MM.1S (cell line): Measurements from ENCODE around the gene KCNQ5.

ENCODE experiments used
- CTCF ChIP-seq: fragments of 300-600 bp; sonication (generic); IDR thresholded peaks from 2 replicates; pipeline ENCODE4 v1.5.1; 2016; ENCODE audit warnings: antibody characterized with exemption, low read length, mixed read lengths
- EZH2 ChIP-seq: fragments of 300-600 bp; sonication (generic); optimal IDR thresholded peaks from 2 replicates; pipeline ENCODE3; 2017; ENCODE audit warnings: low read depth, mild to moderate bottlenecking, antibody characterized with exemption, low read length, mixed read lengths
- EZH2phosphoT487 ChIP-seq: fragments of 300-600 bp; sonication (generic); IDR thresholded peaks from 2 replicates; pipeline ENCODE4 v1.6.1; 2018; ENCODE audit warnings: antibody characterized with exemption, low read length

GRCh38 chr6:72783666-72784065, 161.8 kb downstream of the KCNQ5 start:
- TF ChIP-seq EZH2 (no peak), CTCF (no peak), EZH2phosphoT487 (no peak)
